Skin of body (tissue), 2 donors: Measurements from ENCODE around the gene PANX3. TPM values are rescaled to one million over a fixed set of nuclear protein-coding genes. Genes with fewer than 3 reads are reported as not detected.

Experiments
- DNase-seq: peaks from one replicate; lab custom pipeline; 2025; lab: John Stamatoyannopoulos, UW
- total RNA-seq: library from RNA; depleted of rRNA; stranded (reverse); fragments of >200 nt; gene quantifications from one replicate; pipeline ENCODE4 v1.2.3, GENCODE V29; 2014

Gene PANX3
- total RNA-seq, 1 donor from 2014 or later, result not detected

GRCh38 chr11:124612567-124613246, 1.5 kb downstream of the PANX3 start:
- no peak for DNase-seq

DNA sequence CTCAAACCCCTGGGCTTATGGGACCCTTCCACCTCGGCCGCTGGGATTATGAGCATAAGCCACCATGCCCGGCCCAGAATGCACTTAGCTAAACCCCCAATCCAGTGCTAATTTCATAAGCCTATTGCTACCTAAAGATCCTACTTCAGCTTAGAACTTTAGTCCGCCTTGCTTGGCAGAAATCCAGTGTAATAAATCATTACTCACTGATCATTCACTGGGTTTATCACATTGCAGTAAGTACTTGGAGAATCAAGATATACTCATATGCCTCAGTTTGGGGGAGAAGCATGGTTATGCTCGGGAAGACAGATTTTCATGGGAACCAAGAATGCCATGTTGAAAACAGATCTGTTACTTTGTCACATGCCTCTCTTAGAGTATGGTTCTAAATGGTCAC, 7.6 kb downstream of the PANX3 start:
- DNase-seq, result no peak

DNA sequence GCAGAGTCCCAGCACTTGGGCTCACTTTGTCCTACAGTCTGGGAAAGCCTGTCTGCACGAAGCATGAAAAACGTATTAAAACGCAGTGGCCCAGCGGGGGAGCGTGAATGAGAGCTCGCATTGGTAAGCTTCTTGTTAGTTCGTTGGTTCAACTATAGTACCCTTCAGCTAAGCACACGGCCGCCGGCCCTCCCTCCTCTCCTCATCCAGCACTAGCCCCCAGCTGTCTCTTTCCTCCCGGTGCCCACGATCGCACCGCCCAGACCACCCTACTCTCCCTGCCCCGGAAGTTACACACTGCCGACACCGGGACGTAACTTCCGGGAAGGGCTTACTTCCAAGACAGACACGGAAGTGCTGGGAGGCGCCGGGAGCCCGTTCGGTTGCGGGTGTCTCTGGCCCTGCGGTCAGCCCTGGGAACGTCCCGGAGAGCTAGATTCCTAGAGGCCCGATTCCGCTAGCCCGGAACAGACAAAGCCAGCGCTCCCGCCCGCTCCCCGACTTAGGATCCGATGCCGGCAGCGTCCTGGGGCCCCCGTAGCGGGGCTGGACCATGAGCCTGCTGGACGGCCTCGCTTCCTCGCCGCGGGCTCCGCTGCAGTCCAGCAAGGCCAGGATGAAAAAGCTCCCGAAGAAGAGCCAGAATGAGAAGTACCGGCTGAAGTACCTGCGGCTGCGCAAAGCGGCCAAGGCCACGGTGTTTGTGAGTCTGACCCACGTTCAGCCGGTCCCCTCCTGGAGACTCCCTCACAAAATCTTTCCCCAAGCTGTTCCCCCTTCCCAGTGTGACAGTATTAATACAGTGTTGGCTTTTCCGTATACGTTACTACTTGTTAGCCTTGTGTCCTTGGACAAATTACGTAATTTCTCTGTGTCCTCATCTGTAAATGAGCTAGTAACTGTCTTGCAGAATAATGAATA, 11.6 kb downstream of the PANX3 start, which contains the start of gene TBRG1:
Gene TBRG1, plus strand, starts transcription at position 334 of the 921 bp plus-strand sequence. Its CDS starts 220 bp downstream, at position 554.
- DNase-seq, result peak; percentile 96

GRCh38 chr11:124623861-124624525, 12.8 kb downstream of the PANX3 start:
- DNase-seq, result no peak

- no peak for DNase-seq
Observed at GRCh38 chr11:124625504-124626168, 14.4 kb downstream of the PANX3 start.

DNA sequence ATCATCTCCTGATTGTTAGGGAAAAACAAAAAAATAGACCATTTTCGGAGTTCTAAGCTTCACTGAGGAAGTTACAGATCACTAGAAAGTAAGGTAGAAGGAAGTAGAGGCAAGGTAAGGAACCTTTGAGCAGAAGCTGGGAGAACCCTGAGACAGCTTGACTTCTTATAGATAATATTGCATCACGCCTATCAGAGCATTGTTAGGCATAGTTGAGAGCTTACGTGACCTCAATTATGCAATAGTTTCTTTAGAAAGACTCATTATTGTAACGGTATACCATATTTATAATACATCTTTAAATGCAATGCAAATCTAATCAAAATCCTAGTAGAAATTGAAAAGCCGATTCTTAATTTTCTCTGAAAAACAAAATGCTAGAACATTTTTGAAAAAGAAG, 16.3 kb downstream of the PANX3 start:
- DNase-seq, result no peak

DNA sequence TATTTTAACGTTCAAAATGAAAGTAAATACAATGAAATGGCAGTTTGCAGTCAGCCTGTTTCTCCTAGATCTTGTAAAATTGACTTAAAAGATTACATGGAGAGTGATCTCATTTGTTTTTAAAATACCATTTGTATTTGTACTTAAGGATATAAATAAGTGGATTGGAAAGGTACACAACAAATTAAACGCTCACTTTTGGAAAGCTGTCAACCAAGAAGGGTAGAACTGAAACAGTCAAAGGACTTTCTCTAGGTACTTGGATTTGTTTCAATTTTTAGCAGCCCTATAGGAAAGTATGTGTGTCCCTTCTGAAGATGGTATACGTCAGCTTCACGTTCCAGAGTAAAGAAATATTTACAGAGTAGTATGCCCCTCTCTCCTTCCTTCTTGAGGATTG, 18.7 kb downstream of the PANX3 start:
- no peak for DNase-seq

DNA sequence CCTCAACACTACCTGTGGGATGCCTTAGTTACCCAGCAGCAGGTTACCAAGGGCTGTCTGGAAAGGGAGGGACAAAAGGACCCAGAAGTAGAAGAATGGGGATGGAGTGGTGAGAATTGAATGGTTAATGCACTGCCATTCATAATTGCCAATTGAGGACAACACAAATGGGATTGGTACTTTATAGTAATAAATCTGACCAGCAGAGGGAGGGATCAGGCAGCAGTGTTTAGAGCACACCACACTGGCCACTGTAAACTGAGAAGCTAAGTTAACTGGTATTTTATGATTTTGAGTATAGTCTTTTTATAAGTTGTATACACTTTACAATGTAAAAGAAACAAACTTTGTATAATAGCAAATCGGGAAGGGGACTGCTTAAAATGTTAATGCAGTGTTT, 22.1 kb downstream of the PANX3 start:
- no peak for DNase-seq

- no peak for DNase-seq
Observed at GRCh38 chr11:124635932-124636331, 24.7 kb downstream of the PANX3 start.

DNA sequence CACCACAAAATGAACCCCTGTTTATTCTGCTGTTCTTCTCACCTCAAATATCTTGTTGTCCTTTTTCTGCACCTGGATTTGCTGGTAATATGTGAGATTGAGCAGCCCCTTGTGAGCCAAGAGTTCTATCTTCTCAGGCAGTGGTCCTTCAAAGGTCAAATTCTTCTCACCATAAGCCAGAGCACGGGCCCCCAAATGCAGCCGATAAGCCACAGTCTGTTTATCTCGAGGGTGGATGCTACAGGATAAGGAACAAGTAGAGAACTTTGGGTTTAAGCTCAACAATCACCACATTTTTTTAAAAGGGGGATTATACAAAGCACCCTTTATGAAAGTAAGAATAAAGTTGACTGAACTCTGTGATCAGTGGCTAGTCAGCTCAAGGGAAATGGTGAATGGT, 27.3 kb downstream of the PANX3 start:
- DNase-seq, result no peak

- DNase-seq, result no peak
Observed at GRCh38 chr11:124639186-124639585, 28.0 kb downstream of the PANX3 start.

- no peak for DNase-seq
Observed at GRCh38 chr11:124640666-124641065, 29.4 kb downstream of the PANX3 start.

DNA sequence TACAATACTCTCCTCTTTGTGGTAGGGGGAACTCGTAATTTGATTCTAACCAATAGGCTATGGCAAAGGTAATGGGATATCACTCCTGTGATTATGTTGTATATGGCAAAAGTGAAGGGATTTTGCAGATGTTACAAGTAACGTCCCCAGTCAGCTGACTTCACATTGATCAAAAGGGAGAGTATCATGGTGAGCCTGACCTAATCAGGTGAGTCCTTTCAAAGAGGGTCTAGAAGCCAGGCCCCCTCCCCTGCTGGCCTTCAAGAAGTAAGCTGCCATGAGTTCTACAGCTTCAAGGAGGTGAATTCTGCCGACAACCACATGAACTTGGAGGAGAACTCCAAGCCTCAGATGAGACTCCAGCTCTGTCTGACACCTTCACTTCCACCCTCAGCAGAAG, 31.4 kb downstream of the PANX3 start:
- no peak for DNase-seq

DNA sequence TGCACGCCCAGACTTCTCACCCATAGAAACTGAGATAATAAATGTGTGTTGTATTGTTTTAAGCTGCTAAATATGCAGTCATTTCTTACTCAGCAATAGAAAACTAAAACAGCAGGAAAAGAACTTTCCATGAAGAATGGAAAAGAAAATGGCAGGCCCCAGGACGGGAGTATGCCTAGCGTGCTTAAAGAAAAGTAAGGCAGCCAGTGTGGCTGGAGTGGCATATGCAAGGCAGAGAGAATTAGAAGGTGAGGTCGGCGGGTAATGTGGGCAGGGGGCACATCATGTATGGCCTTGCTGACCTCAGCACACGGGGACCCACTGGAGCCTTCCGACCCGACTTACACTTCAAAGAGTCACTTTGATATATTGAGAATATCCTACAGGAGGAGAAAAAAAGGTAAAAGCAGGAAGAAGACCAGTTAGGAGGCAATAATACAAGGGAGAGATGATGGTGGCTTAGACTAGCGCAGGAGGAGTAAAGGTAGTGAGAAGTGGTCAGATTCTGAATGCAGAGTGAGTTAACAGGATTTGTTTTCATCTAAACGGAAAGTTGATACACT, 31.9 kb downstream of the PANX3 start:
- no peak for DNase-seq

- no peak for DNase-seq
Observed at GRCh38 chr11:124643605-124644425, 32.6 kb downstream of the PANX3 start.

- peak; percentile 51 for DNase-seq
Observed at GRCh38 chr11:124644426-124645280, 33.4 kb downstream of the PANX3 start.

- no peak for DNase-seq
Observed at GRCh38 chr11:124646148-124646547, 34.9 kb downstream of the PANX3 start.

DNA sequence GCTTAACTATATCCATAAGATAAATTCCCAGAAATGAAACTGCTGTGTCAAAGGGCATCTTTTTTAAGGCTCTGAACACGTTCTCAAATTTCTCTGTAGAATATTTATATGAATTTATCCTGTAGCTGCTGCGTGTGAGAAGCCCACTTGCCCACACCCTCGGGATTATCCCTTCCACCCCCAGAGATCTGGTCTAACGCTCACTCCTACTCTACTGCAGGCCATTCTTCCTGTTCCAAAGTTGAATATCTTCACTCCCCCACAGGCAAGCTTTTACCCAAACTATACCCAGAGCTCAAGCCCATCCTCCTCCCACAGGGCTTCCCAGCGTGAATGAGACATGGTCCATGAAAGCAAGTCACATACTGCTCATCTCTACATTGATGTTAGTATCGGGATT, 37.4 kb downstream of the PANX3 start:
- no peak for DNase-seq
